NCI-H146 treated with DMSO at 0.1 percent for 48 hours (cell line): ENCODE data around the gene TTC9B.
A peak's percentile ranks its signal among the peaks of the same experiment; 100 is the strongest.

Experiments used
- DNase-seq: peaks from one replicate; lab custom pipeline; 2025; ENCODE audit not compliant: unreplicated experiment; lab: John Stamatoyannopoulos, UW

TTC9B gene

DNA sequence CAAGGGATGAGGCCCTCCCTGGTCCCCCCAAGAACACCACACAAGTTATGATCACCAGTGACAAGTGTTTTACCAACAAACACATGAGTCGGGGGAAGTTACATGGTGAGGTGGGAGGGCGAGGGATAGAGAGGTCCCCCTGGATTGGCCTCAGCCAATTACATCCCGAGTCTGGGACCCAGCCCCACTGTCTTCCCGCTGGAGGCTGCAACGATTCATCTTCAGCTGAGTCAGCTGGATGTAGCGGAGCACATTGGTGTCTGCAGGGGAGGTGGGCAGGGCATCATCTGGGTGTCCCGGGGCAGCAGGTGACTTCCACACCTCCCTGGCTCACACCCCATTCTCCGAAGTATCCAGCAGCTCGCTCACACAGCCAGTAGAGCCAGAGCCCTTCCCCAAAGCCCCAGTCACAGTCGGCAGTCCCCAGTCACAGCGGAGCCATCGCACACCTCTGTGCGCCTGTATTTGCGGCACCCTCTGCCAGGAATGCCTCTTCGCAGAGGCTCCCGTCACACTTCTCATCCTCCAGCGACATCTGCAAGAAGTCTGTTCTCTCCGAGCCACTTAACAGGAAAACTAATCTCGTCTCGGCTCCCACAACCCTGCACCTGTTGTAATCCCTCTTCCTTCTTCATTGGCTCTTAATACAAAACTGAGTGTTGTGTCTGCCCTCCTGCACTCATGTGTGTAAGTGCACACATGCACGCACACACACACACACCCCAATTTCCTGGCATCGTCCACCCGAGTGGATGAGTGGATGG is 2.0 kb downstream of the TTC9B start:
- no peak for DNase-seq

DNA sequence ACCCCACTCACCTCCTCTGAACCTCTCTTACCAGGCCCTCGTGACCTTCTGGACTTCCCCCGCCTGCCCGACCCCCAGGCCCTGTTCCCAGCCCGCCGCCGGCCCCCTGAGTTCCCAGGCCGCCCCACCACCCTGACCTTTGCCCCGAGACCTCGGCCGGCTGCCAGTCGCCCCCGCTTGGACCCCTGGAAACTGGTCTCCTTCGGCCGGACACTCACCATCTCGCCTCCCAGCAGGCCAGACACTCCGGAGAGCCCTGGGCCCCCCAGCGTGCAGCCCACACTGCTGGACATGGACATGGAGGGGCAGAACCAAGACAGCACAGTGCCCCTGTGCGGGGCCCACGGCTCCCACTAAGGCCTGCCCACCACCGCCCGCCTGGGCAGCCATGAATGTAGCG is 3.2 kb downstream of the TTC9B start:
- no peak for DNase-seq

GRCh38 chr19:40213882-40214570 is 4.2 kb downstream of the TTC9B start:
- no peak for DNase-seq

DNA sequence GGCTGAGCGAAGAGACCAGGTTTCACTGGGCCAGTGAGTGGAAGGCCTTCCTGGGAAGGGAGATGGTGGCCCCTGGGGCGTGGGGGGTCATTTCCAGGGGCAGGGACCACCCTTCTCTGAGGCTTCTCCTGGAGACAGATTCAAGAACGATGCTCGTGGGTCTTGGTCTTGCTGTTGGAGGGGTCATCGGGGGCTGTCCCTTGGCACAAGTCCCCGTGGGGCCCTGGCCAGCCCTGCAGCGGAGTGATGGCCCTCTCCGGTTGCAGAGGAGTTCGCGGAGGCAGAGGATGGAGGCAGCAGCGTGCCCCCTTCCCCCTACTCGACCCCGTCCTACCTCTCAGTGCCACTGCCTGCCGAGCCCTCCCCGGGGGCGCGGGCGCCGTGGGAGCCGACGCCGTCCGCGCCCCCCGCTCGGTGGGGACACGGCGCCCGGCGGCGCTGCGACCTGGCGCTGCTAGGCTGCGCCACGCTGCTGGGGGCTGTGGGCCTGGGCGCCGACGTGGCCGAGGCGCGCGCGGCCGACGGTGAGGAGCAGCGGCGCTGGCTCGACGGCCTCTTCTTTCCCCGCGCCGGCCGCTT is 4.8 kb downstream of the TTC9B start:
- no peak for DNase-seq

DNA sequence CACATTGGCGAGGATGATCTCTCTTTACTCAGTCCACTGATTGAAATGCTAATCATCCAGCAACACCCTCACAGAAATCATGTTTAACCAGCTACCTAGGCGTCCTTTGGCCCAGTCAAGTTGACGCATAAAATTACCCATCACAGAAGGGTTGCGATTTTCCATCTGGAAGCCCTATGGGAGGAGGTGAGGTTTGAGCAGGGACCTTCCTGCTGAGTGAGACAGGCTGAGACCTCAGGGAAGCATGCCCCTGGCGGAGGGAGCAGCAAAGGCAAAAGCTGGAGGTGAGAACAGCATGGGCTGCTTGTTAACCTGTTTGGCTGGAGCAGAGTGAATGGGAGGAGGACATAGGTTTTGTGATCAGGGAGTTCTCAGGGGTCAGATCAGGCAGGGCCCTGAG is 7.3 kb downstream of the TTC9B start:
- DNase-seq, result no peak

GRCh38 chr19:40208602-40209001 is 9.6 kb downstream of the TTC9B start:
- no peak for DNase-seq

GRCh38 chr19:40205760-40206159 is 12.4 kb downstream of the TTC9B start:
- no peak for DNase-seq

DNA sequence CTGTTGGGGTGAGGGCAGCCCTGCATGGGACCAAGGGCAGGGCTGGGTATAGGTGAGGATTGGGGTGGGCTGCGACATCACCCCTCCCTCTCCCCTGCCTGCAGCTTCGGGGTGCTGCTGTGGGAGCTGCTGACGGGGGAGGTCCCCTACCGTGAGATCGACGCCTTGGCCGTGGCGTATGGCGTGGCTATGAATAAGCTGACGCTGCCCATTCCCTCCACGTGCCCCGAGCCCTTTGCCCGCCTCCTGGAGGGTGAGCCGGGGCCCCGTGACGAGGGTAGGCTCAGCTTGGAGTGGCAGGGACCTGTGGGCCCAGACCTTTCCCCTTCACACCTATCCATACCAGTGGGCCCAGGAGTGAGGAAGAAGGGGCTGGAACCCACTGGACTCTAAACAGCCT is 13.8 kb downstream of the TTC9B start:
- DNase-seq, result no peak

DNA sequence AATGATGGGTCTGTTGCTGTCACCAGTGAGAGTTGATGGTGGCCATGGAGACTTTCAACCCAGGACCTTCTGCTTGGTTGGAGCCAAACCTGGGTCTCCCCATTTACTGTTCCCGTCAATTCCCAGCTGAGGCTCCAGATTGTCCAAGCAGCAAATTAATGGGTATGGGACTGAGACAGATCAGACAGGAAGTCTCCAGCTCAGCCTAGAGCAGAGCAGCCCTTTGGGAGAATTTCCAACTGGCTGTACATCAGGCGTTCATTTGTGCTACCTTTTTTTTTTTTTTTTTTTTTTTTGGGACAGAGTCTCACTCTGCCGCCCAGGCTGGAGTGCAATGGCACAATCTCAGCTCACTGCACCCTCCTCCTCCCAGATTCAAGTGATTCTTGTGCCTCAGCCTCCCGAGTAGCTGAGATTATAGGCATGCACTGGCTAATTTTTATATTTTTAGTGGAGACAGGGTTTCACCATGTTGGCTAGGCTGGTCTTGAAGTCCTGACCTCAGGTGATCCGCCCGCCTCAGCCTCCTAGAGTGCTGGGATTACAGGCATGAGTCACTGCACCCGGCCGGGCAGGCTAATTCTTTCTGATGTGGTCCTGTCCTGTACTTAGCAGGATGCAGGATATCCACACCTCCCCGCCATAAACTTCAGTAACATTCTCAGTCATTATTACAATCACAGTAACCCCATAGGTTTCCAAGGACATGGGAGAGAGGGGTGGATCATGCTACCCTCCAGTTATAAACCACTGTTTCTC is 17.7 kb downstream of the TTC9B start:
- no peak for DNase-seq

- DNase-seq, result no peak
Observed at GRCh38 chr19:40198272-40198990, 19.8 kb downstream of the TTC9B start.

DNA sequence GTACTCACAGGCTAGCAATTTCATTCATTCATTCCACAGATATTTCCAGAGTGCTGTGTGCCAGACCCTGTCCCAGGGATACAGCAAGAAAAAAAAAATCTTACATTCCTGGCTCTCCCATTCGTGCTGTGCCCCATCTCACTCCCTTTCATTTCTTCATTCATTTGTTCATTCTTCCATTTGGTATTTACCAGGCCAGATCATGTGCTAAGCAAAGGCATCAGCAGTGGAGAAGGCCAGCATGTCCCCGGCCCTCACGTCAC is 24.7 kb downstream of the TTC9B start:
- no peak for DNase-seq

DNA sequence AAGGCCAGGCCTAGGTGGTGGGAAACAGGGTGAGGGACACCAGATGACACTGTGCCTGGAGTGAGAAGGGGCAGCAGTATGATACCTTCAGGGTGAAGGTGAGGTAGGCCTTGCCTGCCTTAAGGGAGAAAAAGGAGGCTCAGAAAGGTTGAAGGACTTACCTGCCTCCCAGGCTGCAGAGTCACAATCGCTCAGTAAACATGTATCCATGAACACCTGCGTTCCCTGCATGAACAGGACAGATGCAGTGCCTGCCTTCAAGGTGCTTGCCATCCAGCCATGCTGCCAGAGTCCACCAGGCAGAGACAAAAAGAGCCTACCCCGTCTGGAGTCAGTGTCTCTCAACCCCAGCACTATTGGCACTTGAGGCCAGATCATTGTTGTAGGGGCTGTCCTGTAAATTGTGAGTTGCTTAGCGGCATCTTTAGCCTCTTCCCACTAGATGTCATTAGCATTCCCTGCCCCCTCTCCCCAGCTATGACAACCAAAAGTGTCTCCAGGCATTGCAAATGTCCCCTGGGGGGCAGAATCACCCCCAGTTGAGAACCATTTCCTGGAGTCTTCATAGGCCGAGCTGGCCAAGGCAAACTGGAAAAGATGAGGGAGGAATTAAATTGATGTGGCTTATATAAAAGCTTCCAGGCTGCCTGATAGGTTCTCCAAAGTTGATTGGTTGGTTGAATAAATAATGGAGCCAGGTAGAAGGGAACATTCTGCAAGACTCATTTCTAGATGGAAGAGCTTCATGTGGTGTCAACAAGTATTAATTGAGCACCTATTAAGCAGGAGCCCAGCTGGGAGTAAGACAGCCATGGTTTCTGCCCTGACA is 25.2 kb downstream of the TTC9B start:
- DNase-seq, result no peak

- DNase-seq, result peak; percentile 8
Observed at GRCh38 chr19:40191836-40192646, 26.1 kb downstream of the TTC9B start.

DNA sequence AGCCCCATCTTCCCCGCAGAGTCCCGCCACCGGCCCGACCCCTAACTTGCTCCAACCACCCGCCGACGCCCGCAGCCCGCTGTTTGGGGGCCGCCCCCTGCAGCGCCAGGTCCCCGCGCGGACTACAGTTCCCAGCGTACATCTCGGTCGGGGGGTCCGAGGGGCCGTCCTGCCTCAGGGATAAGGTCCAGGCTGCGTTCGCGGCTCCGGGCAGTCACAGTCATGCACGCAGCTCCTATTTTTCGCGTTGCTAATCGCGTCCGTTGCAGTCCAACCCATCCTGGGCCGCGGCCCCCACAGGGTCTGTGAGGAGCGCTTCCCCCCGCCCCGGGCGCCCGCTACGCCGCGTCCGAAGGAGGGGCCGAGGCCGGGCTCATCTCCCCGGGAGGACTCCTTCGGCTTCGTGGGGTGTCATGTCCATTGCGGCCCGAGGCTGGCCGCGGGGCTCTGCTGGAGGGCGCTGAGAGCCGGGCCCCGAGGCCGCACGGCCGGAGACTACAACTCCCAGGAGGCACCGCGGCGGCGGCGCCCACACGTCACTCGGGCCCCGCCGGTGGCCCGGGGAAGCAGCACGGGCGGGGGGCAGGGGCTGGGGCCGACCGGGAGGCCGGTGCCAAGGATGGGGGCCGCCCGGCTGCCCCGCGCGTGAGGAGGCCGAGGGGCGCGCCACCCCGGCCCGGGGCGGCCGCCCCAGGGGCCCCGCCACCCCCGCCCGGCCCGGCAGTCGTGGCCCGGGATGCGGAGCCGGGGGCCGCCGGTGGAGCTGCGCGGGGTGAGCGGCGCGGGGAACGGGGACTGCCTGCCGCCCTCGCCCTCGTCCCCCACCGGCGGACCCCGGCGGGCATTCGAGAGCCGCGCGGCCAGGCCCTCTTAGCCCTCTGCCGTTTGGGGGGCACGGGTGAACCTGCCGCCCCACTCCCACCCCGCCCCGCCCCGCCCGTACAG is 27.0 kb downstream of the TTC9B start, which contains the start of gene MAP3K10:
TSS of gene MAP3K10 (plus strand) at position 536 of the 945 bp plus-strand sequence. CDS start 606 bp downstream, outside the sequence.
- DNase-seq, result peak; percentile 45

DNA sequence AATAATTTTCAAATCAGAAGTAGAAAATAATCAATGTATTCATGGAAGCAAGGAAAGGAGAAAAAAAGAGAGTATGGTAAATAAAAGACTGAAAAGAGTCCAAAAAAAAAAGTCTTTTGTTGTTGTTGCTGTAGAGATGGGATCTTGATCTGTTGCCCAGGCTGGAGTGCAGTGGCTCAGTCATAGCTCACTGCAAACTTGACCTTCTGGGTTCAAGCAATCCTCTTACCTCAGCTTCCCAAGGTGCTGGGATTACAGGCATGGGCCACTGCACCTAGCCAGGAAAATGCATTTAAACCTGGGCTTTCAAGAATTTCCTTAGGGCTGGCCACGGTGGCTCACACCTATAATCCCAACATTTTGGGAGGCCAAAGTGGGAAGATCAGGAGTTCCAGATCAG is 33.9 kb downstream of the TTC9B start:
- no peak for DNase-seq

DNA sequence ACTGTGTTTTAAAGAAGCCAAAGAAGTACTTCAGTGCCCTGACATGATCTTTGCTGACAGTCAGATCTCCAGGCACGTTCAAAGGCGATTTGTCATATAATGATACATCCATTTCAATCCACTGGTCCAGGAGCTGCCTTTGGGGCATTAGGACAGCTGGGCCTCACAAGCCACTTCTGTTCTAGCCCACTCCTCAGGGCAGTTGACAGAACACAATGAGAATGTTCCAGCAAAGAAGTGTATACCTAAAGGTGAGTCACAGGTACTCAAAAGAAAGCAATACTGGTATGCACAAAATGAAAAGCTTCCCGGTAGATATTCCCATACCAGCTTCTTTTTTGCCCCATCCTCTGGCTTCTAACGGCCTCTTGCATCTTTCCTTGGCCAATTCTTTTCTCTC is 39.4 kb downstream of the TTC9B start:
- DNase-seq, result no peak

DNA sequence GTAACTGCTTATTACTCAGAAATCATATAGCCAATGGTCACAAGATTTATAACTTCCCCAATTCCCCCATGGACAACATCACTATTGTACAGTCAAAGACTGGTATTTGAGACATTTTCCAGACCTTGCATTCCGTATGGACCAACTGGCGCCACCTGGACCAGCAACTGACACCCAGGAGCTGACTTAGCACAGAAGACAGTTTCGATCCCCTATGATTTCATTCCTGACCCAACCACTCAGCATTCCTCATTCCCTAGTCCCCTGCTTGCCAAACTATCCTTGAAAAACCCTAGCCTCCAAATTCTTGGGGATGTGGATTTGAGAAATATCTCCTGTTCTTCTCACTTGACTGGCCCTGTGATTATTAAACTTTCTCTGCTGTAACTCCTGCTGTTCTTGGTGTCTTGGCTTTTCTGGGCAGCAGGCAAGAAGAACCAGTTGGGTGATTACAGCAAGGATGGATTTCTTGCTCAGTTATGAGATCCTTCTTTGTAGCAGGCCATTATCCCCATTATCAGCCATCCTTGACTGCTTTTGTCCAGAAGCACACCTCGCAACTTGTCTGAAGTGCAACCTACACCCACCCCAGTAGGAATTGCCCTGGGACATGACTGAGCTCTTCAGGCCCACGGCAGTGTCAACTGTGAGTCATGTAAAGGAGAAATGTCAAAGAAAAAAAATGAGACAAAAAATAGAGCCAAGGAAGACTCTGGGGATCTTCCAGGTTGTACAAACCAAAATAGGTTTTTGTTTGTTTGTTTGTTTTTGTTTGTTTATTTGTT is 40.7 kb downstream of the TTC9B start:
- DNase-seq, result no peak

- DNase-seq, result no peak
Observed at GRCh38 chr19:40175820-40176219, 42.4 kb downstream of the TTC9B start.
